SK-N-SH (cell line): ENCODE results near the gene PKP1. TPM values are rescaled to one million over a fixed set of nuclear protein-coding genes. Genes with fewer than 3 reads are reported as not detected.

Experiments used
- CTCF ChIA-PET: fragments of 300-600, 350-600 bp; formaldehyde crosslinking; extraction: SDS; loops from one replicate; lab custom pipeline; 2021; lab: Yijun Ruan, JAX
- POLR2A ChIA-PET: fragments of 350-600 bp; sonication (Branson Sonifier 250); formaldehyde crosslinking; extraction: SDS; loops from one replicate; lab custom pipeline; 2020; ENCODE audit warnings: antibody characterized with exemption, inconsistent platforms; lab: Yijun Ruan, JAX
- DNase-seq: peaks from one replicate; pipeline ENCODE4 v3.0.0; 2012
- H2AFZ ChIP-seq: fragments of 200-600 bp; sonication (generic); 2 replicates; pipeline ENCODE4 v1.8.1; 2016; ENCODE audit warnings: antibody characterized with exemption, mild to moderate bottlenecking, low read depth
- H3F3A ChIP-seq: fragments of 200-600 bp; sonication (generic); replicated peaks from 2 replicates; pipeline ENCODE3; 2016; ENCODE audit warnings: antibody characterized with exemption, mild to moderate bottlenecking; ENCODE audit not compliant: insufficient read depth
- H3K27ac ChIP-seq, 2 experiments: fragments of 200-500 bp in 1 of 2; fragments of 200-600 bp in 1 of 2; sonication (Bioruptor generic) in 1 of 2; sonication (generic), shearing (Covaris generic) in 1 of 2; 2 replicates each; pipeline versions ENCODE4 v1.5.1 to v1.6.1; 2014 to 2016; ENCODE audit warnings: low read depth in 2 of 2, inconsistent platforms in 1 of 2, low read length in 1 of 2, mild to moderate bottlenecking in 1 of 2, mixed read lengths in 1 of 2
- H3K27me3 ChIP-seq: fragments of 200-600 bp; sonication (generic), shearing (Covaris generic); 2 replicates; pipeline ENCODE4 v1.6.1; 2016; ENCODE audit warnings: mixed run types; ENCODE audit not compliant: insufficient read depth
- H3K36me3 ChIP-seq, 2 experiments: fragments of 200-500 bp in 1 of 2; fragments of 200-600 bp in 1 of 2; sonication (Bioruptor generic) in 1 of 2; sonication (generic) in 1 of 2; replicated peaks in 1 of 2; 2 replicates each; pipeline versions ENCODE3 to v1.5.1; 2014 to 2016; ENCODE audit warnings: low read length in 1 of 2, mild to moderate bottlenecking in 1 of 2; ENCODE audit not compliant: insufficient read depth in 2 of 2, control insufficient read depth in 1 of 2
- H3K4me1 ChIP-seq, 2 experiments: fragments of 200-500 bp in 1 of 2; fragments of 200-600 bp in 1 of 2; sonication (Bioruptor generic) in 1 of 2; sonication (generic), shearing (Covaris generic) in 1 of 2; 2 replicates each; pipeline versions ENCODE4 v1.5.1 to v1.6.1; 2014 to 2016; ENCODE audit warnings: low read depth in 1 of 2, low read length in 1 of 2, mixed run types in 1 of 2; ENCODE audit not compliant: insufficient read depth in 2 of 2, control insufficient read depth in 1 of 2
- H3K4me2 ChIP-seq: fragments of 200-600 bp; sonication (generic), shearing (Covaris generic); 2 replicates; pipeline ENCODE4 v1.6.1; 2017; ENCODE audit warnings: mixed run types
- H3K4me3 ChIP-seq, 2 experiments: fragments of 200-500 bp in 1 of 2; fragments of 200-600 bp in 1 of 2; sonication (Bioruptor generic) in 1 of 2; sonication (generic), shearing (Covaris generic) in 1 of 2; 2 replicates each; pipeline versions ENCODE4 v1.5.1 to v1.8.1; 2014 to 2016; ENCODE audit warnings: low read depth in 2 of 2, inconsistent platforms in 1 of 2, low read length in 1 of 2, mild to moderate bottlenecking in 1 of 2, mixed read lengths in 1 of 2, moderate library complexity in 1 of 2
- H3K79me2 ChIP-seq: fragments of 200-600 bp; sonication (generic); 2 replicates; pipeline ENCODE4 v1.8.1; 2017; ENCODE audit warnings: mild to moderate bottlenecking; ENCODE audit not compliant: insufficient read depth
- H3K9ac ChIP-seq: fragments of 200-600 bp; sonication (generic); 2 replicates; pipeline ENCODE4 v1.6.1; 2017; ENCODE audit warnings: mixed run types
- H3K9me2 ChIP-seq: fragments of 200-600 bp; sonication (generic); 2 replicates; pipeline ENCODE4 v1.6.1; 2017; ENCODE audit warnings: mixed run types
- H3K9me3 ChIP-seq: fragments of 200-600 bp; sonication (generic); 2 replicates; pipeline ENCODE4 v1.6.1; 2017; ENCODE audit warnings: mixed run types, mild to moderate bottlenecking, moderate library complexity
- H4K20me1 ChIP-seq: fragments of 200-600 bp; sonication (generic); 2 replicates; pipeline ENCODE4 v1.6.1; 2017; ENCODE audit warnings: mild to moderate bottlenecking, mixed run types; ENCODE audit not compliant: insufficient read depth
- EZH2phosphoT487 ChIP-seq: fragments of 200-600 bp; sonication (generic); IDR thresholded peaks from 2 replicates; pipeline ENCODE4 v1.6.1; 2017; ENCODE audit warnings: low read depth, mixed run types, mild to moderate bottlenecking, antibody characterized with exemption, moderate library complexity, borderline replicate concordance
- FOSL2 ChIP-seq: IDR thresholded peaks from 2 replicates; pipeline ENCODE4 v1.4.0; 2012; ENCODE audit warnings: low read depth, mild to moderate bottlenecking, moderate library complexity, borderline replicate concordance
- GABPA ChIP-seq: IDR thresholded peaks from 2 replicates; pipeline ENCODE4 v1.4.0; 2012; ENCODE audit warnings: low read depth, mild to moderate bottlenecking
- MEF2A ChIP-seq: IDR thresholded peaks from 2 replicates; pipeline ENCODE4 v1.4.0; 2012; ENCODE audit warnings: low read depth, borderline replicate concordance
- NFIC ChIP-seq: IDR thresholded peaks from 2 replicates; pipeline ENCODE4 v1.4.0; 2012; ENCODE audit warnings: borderline replicate concordance
- RAD21 ChIP-seq: IDR thresholded peaks from 2 replicates; pipeline ENCODE4 v1.6.1; 2012; ENCODE audit warnings: mild to moderate bottlenecking, low read length
- RFX5 ChIP-seq: IDR thresholded peaks from 2 replicates; pipeline ENCODE4 v1.6.1; 2012; ENCODE audit warnings: mild to moderate bottlenecking, improper control_type of control experiment, low read length
- TCF12 ChIP-seq: IDR thresholded peaks from 2 replicates; pipeline ENCODE4 v1.4.0; 2012
- WGBS: methylation state at CpG from one replicate; pipeline ENCODE4 v1.1.6; 2017; ENCODE audit warnings: low lambda C conversion rate; 5-methylcytosine and 5-hydroxymethylcytosine counted together
- polyA plus RNA-seq, 3 experiments: library from polyadenylated mRNA; depleted of rRNA; stranded (reverse); fragments of >200 nt; gene quantifications; 2 replicates each; pipeline ENCODE4 v1.2.3, GENCODE V29; 2012
- TF ChIP-seq, protein P1 (sequence below): fragments of 150-350 bp; IDR thresholded peaks from 2 replicates; pipeline ENCODE4 v1.6.1; 2016; ENCODE audit warnings: mild to moderate bottlenecking, low read depth, low read length
- TF ChIP-seq, protein P2 (sequence below): IDR thresholded peaks from 2 replicates; pipeline ENCODE4; 2012
- TF ChIP-seq, protein P3 (sequence below): IDR thresholded peaks from 2 replicates; pipeline ENCODE4 v1.4.0; 2012; ENCODE audit warnings: low read depth

The PKP1 gene
- polyA plus RNA-seq, 1 of the 3 experiments (the other 2 are of a cell fraction), result not detected

DNA sequence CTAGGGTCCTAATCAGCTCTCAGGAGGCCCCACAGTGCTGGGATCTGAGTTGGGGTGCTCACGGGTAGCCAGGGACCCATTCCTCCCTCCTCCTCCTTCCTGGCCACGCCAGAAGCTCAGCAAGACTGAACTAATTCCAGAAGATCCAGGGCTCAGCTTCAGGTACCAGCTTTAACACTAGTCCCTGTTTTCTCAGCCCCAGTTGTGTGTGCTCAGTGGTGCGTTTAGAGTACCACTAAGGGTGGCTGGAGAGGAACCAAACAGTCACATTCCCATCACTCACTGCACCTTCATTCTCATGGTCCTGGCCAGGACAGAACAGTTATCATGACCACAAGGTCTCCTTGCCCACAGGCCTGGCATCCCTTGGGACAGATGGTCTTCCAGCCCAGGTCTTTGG is 20.8 kb downstream of the PKP1 start (continued):
- TF ChIP-seq, protein P1, sequence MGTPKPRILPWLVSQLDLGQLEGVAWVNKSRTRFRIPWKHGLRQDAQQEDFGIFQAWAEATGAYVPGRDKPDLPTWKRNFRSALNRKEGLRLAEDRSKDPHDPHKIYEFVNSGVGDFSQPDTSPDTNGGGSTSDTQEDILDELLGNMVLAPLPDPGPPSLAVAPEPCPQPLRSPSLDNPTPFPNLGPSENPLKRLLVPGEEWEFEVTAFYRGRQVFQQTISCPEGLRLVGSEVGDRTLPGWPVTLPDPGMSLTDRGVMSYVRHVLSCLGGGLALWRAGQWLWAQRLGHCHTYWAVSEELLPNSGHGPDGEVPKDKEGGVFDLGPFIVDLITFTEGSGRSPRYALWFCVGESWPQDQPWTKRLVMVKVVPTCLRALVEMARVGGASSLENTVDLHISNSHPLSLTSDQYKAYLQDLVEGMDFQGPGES, result no peak

GRCh38 chr1:201305815-201306214 is 22.5 kb downstream of the PKP1 start:
- Histone ChIP-seq H3K4me2 (no peak overlapping the region), H3K4me1 (peaks cover 34 to 36% of the 10 kb centered on the region in 2 experiments; a peak in 3 of 4 replicates), H3K79me2 (no peaks in the 10 kb centered on the region), H3K9me3 (no peaks in the 10 kb centered on the region), H3K36me3 (no peaks in the 10 kb centered on the region), H2AFZ (no peak overlapping the region), H3K4me3 (no peak overlapping the region), H3K27me3 (no peaks in the 10 kb centered on the region), H3K9me2 (no peaks in the 10 kb centered on the region), H3F3A (peaks cover 7% of the 10 kb centered on the region), H3K27ac (no peak overlapping the region), H3K9ac (no peak overlapping the region), H4K20me1 (no peaks in the 10 kb centered on the region)
- no peak for DNase-seq
- TF ChIP-seq NFIC (no peak), MEF2A (no peak), GABPA (no peak), TCF12 (no peak), FOSL2 (no peak), RFX5 (no peak)
- TF ChIP-seq, protein P2, sequence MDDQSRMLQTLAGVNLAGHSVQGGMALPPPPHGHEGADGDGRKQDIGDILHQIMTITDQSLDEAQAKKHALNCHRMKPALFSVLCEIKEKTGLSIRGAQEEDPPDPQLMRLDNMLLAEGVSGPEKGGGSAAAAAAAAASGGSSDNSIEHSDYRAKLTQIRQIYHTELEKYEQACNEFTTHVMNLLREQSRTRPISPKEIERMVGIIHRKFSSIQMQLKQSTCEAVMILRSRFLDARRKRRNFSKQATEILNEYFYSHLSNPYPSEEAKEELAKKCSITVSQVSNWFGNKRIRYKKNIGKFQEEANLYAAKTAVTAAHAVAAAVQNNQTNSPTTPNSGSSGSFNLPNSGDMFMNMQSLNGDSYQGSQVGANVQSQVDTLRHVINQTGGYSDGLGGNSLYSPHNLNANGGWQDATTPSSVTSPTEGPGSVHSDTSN, result no peak
- TF ChIP-seq, protein P3, sequence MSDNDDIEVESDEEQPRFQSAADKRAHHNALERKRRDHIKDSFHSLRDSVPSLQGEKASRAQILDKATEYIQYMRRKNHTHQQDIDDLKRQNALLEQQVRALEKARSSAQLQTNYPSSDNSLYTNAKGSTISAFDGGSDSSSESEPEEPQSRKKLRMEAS, result no peak
- POLR2A ChIA-PET, result no interaction called here
- 82% methylated on average over 5 of the region's 5 CpGs for WGBS
- CTCF ChIA-PET, result interaction anchor here (1.2 to 13.1 kb wide), 4 partner anchors 17 to 52 kb away, joined by 3 to 126 read pairs (median 67); no protein-coding TSS in a partner anchor

- no peak overlapping the region for H2AFZ ChIP-seq
- no peak overlapping the region for H3K4me2 ChIP-seq
- H3K27ac ChIP-seq, result no peak overlapping the region
- H3K4me3 ChIP-seq, result no peak overlapping the region
- H3K36me3 ChIP-seq, result no peaks in the 10 kb centered on the region
- TF ChIP-seq TCF12 (no peak), EZH2phosphoT487 (no peak), RAD21 (no peak)
- POLR2A ChIA-PET, result no interaction called here
- no peak overlapping the region for H3K9ac ChIP-seq
- peaks cover 41 to 46% of the 10 kb centered on the region in 2 experiments; a peak in 3 of 4 replicates for H3K4me1 ChIP-seq
- peaks cover 7% of the 10 kb centered on the region for H3F3A ChIP-seq
- CTCF ChIA-PET, result interaction anchor here (2.6 to 13.1 kb wide), 4 partner anchors 9 to 53 kb away, joined by 17 to 126 read pairs (median 78); no protein-coding TSS in a partner anchor
- 33% methylated on average over 2 of the region's 9 CpGs for WGBS
- H3K79me2 ChIP-seq, result no peaks in the 10 kb centered on the region
- H3K9me2 ChIP-seq, result no peaks in the 10 kb centered on the region
- no peaks in the 10 kb centered on the region for H3K9me3 ChIP-seq
- no peaks in the 10 kb centered on the region for H3K27me3 ChIP-seq
- no peaks in the 10 kb centered on the region for H4K20me1 ChIP-seq
- no peak for DNase-seq
Observed at GRCh38 chr1:201307231-201307630, 23.9 kb downstream of the PKP1 start.
